Measurements from ENCODE around the gene TMCO2. TPM values are rescaled to one million over a fixed set of nuclear protein-coding genes. Genes with fewer than 3 reads are reported as not detected.

The TMCO2 gene
- total RNA-seq, 2 donors from 2014 or later, result not detected

DNA sequence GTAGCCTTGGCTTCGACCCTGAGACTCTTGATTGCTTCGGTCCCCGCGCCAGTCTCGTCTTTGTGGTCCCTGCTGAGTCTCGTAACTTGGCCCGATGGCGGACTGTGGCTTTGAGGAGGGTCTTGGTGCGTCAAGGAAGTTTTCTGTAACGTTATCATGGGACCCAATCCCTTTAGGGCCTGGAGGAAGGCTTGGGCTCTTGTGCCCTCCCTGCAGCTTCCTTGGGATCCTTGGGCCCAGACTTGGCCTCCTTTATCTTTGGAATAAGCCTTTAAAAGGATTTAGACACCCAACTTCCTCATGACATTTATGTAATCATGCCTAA, 10.7 kb downstream of the TMCO2 start:
- ATAC-seq, result no peak
- 0% methylated on average over 2 to 10 of the region's 10 CpGs for WGBS, 2 donors
- Histone ChIP-seq H3K9me3 (no peaks in the 10 kb centered on the region), H3K4me1 (peaks cover 19% of the 10 kb centered on the region), H3K36me3 (replicated peaks in 1 of 2; ENCODE audit: insufficient read depth in 1 of 2, low read depth in 2 of 2) (peaks cover 0 to 4% of the 10 kb centered on the region in 2 donors), H3K27ac (peak overlapping the region; percentile 65 to 97 (median 96)), H3K27me3 (no peaks in the 10 kb centered on the region), H3K4me3 (peak overlapping the region; percentile 54 to 95)
- TF ChIP-seq, protein P1, sequence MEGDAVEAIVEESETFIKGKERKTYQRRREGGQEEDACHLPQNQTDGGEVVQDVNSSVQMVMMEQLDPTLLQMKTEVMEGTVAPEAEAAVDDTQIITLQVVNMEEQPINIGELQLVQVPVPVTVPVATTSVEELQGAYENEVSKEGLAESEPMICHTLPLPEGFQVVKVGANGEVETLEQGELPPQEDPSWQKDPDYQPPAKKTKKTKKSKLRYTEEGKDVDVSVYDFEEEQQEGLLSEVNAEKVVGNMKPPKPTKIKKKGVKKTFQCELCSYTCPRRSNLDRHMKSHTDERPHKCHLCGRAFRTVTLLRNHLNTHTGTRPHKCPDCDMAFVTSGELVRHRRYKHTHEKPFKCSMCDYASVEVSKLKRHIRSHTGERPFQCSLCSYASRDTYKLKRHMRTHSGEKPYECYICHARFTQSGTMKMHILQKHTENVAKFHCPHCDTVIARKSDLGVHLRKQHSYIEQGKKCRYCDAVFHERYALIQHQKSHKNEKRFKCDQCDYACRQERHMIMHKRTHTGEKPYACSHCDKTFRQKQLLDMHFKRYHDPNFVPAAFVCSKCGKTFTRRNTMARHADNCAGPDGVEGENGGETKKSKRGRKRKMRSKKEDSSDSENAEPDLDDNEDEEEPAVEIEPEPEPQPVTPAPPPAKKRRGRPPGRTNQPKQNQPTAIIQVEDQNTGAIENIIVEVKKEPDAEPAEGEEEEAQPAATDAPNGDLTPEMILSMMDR (IDR thresholded peaks at IDR 0.05), result no peak
- TF ChIP-seq POLR2A (IDR thresholded peaks at IDR 0.05), result no peak
- intact Hi-C loops (cut with DNase I), result no loop called here
- DNase-seq, result no peak

DNA sequence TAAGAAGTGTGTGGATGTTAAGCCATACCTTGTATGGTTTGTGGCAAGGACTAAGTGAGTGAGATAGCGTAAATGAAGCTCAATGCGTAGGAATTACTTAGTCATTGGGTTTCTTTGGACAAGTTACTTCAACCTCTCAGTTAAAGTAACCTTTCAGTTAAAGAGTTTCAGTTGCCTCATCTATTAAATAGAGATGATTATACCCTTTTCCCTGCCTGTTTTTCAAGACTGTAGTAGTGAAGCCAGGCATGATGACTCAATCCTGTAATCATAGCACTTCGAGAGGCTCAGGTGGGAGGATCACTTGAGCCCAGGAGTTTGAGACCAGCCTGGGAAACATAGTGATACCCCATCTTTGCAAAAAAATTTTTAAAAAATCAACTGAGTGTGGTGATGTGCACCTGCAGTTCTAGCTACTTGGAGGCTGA, 16.6 kb downstream of the TMCO2 start:
- no peak overlapping the region for H3K4me3 ChIP-seq
- H3K27me3 ChIP-seq, result no peaks in the 10 kb centered on the region
- DNase-seq (no peak), ATAC-seq (no peak)
- no peaks in the 10 kb centered on the region for H3K9me3 ChIP-seq
- H3K27ac ChIP-seq, result no peak overlapping the region
- H3K4me1 ChIP-seq, result peaks cover 26% of the 10 kb centered on the region
- no peak for TF ChIP-seq POLR2A (IDR thresholded peaks at IDR 0.05)
- TF ChIP-seq, protein P1 (IDR thresholded peaks at IDR 0.05), result no peak
- intact Hi-C loops (cut with DNase I), result no loop called here
- 95 to 97% methylated on average over 3 of the region's 3 CpGs for WGBS, 2 donors
- peaks cover 0 to 4% of the 10 kb centered on the region in 2 donors for H3K36me3 ChIP-seq (replicated peaks in 1 of 2; ENCODE audit: insufficient read depth in 1 of 2, low read depth in 2 of 2)

DNA sequence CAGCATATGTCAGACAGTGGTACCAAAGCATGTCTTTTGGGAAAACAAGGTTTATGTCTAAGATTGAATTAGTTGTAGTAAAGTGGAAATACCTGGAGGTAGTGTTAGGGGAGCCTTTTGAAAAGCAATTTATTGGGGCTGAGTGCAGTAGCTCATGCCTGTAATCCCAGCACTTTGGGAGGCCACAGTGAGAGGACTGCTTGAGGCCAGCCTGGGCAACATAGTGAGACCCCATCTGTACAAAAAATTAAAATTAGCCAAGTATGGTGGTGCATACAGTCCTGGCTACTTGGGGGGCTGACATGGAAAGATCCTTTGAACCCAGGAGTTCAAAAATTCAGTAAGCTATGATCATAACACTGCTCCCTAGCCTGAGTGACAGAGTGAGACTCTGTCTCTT, 17.6 kb downstream of the TMCO2 start:
- intact Hi-C loops (cut with DNase I), result no loop called here
- TF ChIP-seq, protein P1 (IDR thresholded peaks at IDR 0.05), result no peak
- TF ChIP-seq POLR2A (IDR thresholded peaks at IDR 0.05), result no peak
- Histone ChIP-seq H3K36me3 (replicated peaks in 1 of 2; ENCODE audit: insufficient read depth in 1 of 2, low read depth in 2 of 2) (peaks cover 0 to 3% of the 10 kb centered on the region in 2 donors), H3K27me3 (no peaks in the 10 kb centered on the region), H3K9me3 (no peaks in the 10 kb centered on the region), H3K4me1 (peaks cover 21% of the 10 kb centered on the region), H3K27ac (no peak overlapping the region), H3K4me3 (no peak overlapping the region)
- ATAC-seq, result no peak
- DNase-seq, result no peak

DNA sequence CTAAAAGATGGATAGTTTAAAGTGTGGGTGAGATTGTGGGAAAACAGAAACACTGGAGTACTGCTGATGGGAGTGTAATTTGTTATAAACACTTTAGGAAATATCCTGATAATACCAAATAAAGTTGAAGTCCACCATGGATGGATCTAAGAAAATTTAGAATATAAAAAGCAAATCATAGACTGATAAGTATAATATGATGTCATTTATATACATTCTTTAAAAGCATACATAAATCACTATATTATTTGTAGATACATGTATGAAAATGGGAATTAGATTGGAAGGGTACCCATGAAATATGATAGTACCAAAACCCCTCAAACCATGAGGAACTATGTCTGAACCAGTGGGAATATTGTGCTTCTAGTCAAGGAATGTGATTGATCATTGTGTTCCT, 18.2 kb downstream of the TMCO2 start:
- no peak for TF ChIP-seq POLR2A (IDR thresholded peaks at IDR 0.05)
- TF ChIP-seq, protein P1 (IDR thresholded peaks at IDR 0.05), result no peak
- H3K27me3 ChIP-seq, result no peaks in the 10 kb centered on the region
- peaks cover 0 to 2% of the 10 kb centered on the region in 2 donors for H3K36me3 ChIP-seq (replicated peaks in 1 of 2; ENCODE audit: insufficient read depth in 1 of 2, low read depth in 2 of 2)
- DNase-seq, result no peak
- H3K9me3 ChIP-seq, result no peaks in the 10 kb centered on the region
- ATAC-seq, result no peak
- peak overlapping the region in 2 of 4 donors; percentile 41 to 86 for H3K27ac ChIP-seq
- H3K4me1 ChIP-seq, result peaks cover 21% of the 10 kb centered on the region
- no peak overlapping the region for H3K4me3 ChIP-seq
- intact Hi-C loops (cut with DNase I), result no loop called here

DNA sequence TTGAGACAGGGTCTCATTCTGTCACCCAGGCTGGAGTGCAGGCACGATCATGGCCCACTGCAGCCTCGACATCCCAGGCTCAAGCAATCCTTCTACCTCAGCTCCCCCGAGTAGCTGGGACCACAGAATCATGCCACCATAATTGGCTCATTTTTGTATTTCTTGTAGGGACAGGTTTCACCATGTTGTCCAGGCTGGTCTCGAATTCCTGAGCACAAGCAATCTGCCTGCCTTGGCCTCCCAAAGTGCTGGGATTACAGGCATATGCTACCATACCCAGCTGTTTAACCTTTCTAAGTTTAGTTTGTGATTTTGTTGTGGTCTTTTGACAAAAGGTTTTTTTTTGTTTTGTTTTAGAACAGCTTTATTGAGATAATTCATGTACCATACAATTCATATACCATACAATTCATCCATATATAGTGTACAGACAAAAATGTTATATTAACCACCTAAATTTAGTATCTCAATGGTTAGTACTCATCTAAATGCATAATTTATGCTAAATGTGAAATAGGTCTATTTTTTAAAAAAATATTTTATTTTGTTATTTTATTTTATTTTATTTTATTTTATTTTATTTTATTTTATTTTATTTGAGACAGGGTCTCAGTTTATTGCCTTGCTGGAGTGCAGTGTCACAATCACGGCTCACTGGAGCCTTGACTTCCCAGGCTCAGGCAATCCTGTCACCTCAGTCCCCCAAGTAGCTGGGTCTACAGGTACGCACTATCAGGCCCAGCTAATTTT, 19.2 kb downstream of the TMCO2 start:
- Histone ChIP-seq H3K27me3 (no peaks in the 10 kb centered on the region), H3K4me3 (no peak overlapping the region), H3K9me3 (no peaks in the 10 kb centered on the region), H3K4me1 (peaks cover 21% of the 10 kb centered on the region), H3K27ac (peak overlapping the region in 3 of 4 donors; percentile 84 to 90 (median 86)), H3K36me3 (replicated peaks in 1 of 2; ENCODE audit: insufficient read depth in 1 of 2, low read depth in 2 of 2) (peaks cover 0 to 2% of the 10 kb centered on the region in 2 donors)
- ATAC-seq (no peak), DNase-seq (no peak)
- intact Hi-C loops (cut with DNase I), result no loop called here
- 94 to 97% methylated on average over 6 of the region's 6 CpGs for WGBS, 2 donors
- TF ChIP-seq, protein P1 (IDR thresholded peaks at IDR 0.05), result no peak
- no peak for TF ChIP-seq POLR2A (IDR thresholded peaks at IDR 0.05)
